DMS79 (cell line): ENCODE data around the gene HCFC1R1.

ENCODE experiments used
- DNase-seq: peaks from one replicate; lab custom pipeline; 2025; lab: John Stamatoyannopoulos, UW

Gene HCFC1R1

GRCh38 chr16:2999929-3000328 lies 23.8 kb downstream of the HCFC1R1 start:
- DNase-seq = no peak

GRCh38 chr16:2996298-2996697 lies 27.4 kb downstream of the HCFC1R1 start:
- no peak for DNase-seq

- no peak for DNase-seq
Measured at GRCh38 chr16:2992383-2993081, 31.2 kb downstream of the HCFC1R1 start.

- no peak for DNase-seq
Measured at GRCh38 chr16:2991566-2992261, 32.0 kb downstream of the HCFC1R1 start.

GRCh38 chr16:2990891-2991290 lies 32.9 kb downstream of the HCFC1R1 start:
- DNase-seq = no peak

GRCh38 chr16:2988590-2989099 lies 35.1 kb downstream of the HCFC1R1 start:
- DNase-seq = no peak

- DNase-seq = no peak
Measured at GRCh38 chr16:2987833-2988232, 35.9 kb downstream of the HCFC1R1 start.

GRCh38 chr16:2987286-2987685 lies 36.5 kb downstream of the HCFC1R1 start:
- DNase-seq = no peak

- no peak for DNase-seq
Measured at GRCh38 chr16:2986623-2987188, 37.0 kb downstream of the HCFC1R1 start.

GRCh38 chr16:2985893-2986355 lies 37.8 kb downstream of the HCFC1R1 start:
- no peak for DNase-seq

- DNase-seq = no peak
Measured at GRCh38 chr16:2985462-2985861, 38.3 kb downstream of the HCFC1R1 start.

- peak; percentile 44 for DNase-seq
Measured at GRCh38 chr16:2983706-2984136, 40.0 kb downstream of the HCFC1R1 start.

GRCh38 chr16:2982402-2982801 lies 41.3 kb downstream of the HCFC1R1 start:
- no peak for DNase-seq

- no peak for DNase-seq
Measured at GRCh38 chr16:2981899-2982250, 41.9 kb downstream of the HCFC1R1 start.

- no peak for DNase-seq
Measured at GRCh38 chr16:2981177-2981898, 42.4 kb downstream of the HCFC1R1 start.

GRCh38 chr16:2980227-2981176 lies 43.2 kb downstream of the HCFC1R1 start, which contains the start of gene PKMYT1:
TSS of gene PKMYT1 (minus strand) at chr16:2980446. CDS start at chr16:2979657, 789 bp downstream.
- DNase-seq = peak; percentile 62

GRCh38 chr16:2979669-2980226 lies 44.0 kb downstream of the HCFC1R1 start:
- DNase-seq = no peak

GRCh38 chr16:2977440-2977839 lies 46.3 kb downstream of the HCFC1R1 start:
- DNase-seq = peak; percentile 86

- DNase-seq = no peak
Measured at GRCh38 chr16:2976673-2977072, 47.1 kb downstream of the HCFC1R1 start.

- no peak for DNase-seq
Measured at GRCh38 chr16:2976201-2976600, 47.5 kb downstream of the HCFC1R1 start.
